ENCODE results near the gene TULP4.
"Not testable (repeated sequence)": the region's sequence is repeated elsewhere in the genome, so short reads cannot be mapped to it uniquely, and the experiment has no call there.

TULP4 gene

GRCh38 chr6:158470023-158470422, 157.8 kb downstream of the TULP4 start:
- not testable (repeated sequence) for DNase-seq (ENCODE audit: low spot score)

DNA sequence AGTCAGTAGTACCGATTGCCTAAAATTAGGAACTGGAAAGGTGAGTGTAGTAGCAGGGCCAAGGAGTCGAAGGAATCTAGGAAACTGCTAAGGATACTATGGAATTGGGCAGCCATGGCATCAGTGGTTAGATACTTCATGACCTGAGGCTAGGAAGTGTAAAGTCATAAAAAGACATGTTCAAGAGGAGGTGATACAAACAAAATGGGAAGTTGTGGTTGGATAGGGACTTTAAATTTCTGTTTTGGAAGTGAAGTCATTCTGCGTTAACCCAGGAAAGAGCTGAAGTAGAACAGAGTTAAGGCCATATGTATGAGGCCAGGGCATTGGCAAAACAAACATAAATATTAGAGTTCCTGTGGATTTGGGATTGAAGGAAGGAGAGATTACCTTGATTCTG, 159.1 kb downstream of the TULP4 start:
- no peak for DNase-seq (ENCODE audit: low spot score)

GRCh38 chr6:158472447-158472846, 160.2 kb downstream of the TULP4 start:
- no peak for DNase-seq (ENCODE audit: low spot score)

- no peak for DNase-seq (ENCODE audit: low spot score)
Measured at GRCh38 chr6:158474961-158475343, 162.7 kb downstream of the TULP4 start.

DNA sequence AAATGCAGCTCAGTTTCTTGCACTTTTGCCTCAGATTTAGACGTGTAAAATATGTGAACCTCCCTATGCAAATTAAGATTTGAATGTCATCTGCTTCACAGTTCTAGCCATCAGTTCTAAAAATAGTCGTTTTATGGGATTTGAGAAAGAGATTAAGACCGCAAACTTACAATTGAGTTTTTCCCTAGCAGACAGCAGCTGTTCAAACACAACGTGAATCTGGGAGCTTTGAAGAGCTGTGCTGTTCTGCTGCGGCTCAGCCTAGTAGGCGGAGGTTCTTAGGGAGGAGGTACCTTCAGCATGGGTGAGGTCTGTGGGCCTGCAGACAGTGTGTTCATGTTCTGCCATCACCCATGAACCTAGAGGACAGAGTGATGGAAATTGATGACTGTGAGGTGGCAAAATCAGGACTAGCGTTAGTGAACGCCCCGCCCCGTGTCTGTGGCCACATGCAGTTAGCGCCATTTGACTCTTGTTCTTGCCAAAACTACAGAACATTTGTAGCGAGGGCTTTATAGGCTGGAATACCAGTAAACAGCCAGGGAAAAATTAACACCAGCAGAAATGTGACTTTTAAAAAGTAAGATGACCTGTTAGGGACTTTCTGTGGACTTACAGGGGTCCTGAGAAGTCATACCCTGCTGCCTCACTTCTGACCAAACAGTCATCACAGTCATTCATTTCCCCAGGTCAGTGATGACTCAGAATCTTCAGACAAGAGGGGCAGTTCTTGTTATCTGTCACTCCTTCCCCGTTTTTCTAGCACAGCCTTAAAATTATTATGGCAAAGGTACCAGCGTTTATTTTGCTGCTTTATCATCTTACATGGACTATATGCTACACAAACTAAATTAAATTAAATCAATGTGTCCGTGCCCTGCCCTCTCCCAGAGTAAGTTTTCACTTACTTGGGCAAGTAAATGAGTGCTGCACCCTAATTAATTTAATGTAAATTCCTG, 163.4 kb downstream of the TULP4 start:
- no peak for DNase-seq (ENCODE audit: low spot score)

DNA sequence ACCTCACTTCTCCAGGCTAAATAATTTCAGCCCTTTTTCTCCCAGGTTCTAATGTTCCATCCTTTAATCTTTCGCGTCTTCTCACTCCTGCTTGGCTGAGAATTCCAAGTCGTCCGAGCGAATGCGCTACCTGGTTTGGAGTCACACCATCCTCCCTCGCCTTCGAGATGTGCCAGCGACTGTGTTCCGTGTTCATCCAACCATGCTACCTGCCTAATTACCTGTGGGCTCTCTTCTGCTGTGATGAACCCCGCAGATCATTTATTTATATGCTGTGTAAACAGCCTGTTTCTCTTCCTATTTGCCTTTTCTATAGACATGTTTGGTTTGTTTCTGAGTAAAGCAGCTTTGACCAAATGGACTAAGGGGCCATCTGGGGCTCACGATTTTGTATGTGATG, 164.1 kb downstream of the TULP4 start:
- DNase-seq (ENCODE audit: low spot score): no peak

DNA sequence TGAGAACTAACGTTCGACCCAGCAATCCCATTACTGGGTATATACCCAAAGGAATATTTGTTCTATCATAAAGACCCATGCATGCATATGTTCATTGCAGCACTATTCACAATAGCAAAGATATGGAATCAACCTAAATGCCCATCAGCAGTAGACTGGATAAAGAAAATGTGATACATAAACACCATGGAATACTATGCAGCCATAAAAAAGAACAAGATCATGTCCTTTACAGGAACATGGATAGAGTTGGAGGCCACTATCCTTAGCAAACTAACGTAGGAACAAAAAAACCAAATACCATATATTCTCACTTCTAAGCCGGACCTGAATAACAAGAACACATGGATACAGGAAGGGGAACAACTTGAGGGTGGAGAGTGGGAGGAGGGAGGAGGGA, 165.5 kb downstream of the TULP4 start:
- not testable (repeated sequence) for DNase-seq (ENCODE audit: low spot score)

DNA sequence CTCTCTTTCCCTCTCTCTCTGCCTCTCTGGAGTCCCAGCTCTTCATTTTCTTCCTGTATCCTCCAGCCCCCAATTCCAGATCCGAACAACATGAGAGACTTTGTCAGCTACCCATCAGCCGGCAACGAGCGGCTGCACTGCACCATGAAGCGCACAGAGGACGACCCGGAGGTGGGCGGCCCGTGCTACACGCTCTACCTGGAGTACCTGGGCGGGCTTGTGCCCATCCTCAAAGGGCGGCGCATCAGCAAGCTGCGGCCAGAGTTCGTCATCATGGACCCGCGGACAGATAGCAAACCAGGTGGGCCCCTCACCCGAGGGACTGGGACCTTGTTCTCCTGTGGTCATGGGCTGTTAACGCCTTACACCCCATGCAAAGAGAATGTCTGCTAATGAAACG, 168.7 kb downstream of the TULP4 start:
- no peak for DNase-seq (ENCODE audit: low spot score)

- no peak for DNase-seq (ENCODE audit: low spot score)
Measured at GRCh38 chr6:158481690-158482473, 169.6 kb downstream of the TULP4 start.

GRCh38 chr6:158485431-158485830, 173.2 kb downstream of the TULP4 start:
- DNase-seq (ENCODE audit: low spot score): no peak

DNA sequence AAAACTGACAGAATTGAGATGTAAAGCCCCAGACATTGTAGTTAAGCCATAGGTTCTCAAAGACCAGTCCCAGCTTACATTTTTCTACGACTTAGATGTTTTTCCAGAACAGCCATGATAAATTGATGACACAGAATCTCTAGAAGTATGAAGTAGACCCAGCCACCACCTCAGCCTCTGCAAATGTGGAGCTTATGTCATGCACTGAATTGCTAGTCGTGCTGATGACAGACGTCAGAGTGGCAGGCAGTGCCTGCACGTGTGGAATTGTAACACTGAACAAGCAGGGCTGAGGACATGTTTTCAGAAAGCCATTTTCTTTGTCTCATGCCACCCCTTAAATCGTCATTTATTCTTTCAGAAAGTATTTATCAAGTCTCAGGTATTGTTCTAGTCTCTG, 175.2 kb downstream of the TULP4 start:
- peak; percentile 9 for DNase-seq (ENCODE audit: low spot score)

GRCh38 chr6:158488065-158488464, 175.8 kb downstream of the TULP4 start:
- peak; percentile 93 for DNase-seq (ENCODE audit: low spot score)

DNA sequence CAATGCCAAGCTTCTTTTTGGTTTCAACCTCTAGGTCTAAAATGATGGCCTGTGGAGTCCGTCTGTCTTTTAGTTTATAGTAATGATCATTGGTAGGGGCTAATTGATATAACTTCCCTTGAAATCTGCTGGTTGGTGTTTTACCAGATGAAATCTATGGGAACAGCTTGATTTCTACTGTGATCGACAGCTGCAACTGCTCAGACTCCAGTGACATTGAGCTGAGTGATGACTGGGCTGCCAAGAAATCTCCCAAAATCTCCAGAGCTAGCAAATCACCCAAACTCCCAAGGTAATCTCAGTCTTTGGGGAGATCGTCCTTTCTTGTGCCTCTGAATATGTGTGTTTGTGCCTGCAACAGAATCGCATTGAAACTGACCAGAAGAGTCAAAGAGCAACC, 177.2 kb downstream of the TULP4 start:
- no peak for DNase-seq (ENCODE audit: low spot score)

GRCh38 chr6:158492881-158493280, 180.6 kb downstream of the TULP4 start:
- DNase-seq (ENCODE audit: low spot score): no peak

- DNase-seq (ENCODE audit: low spot score): no peak
Measured at GRCh38 chr6:158496700-158497099, 184.4 kb downstream of the TULP4 start.

DNA sequence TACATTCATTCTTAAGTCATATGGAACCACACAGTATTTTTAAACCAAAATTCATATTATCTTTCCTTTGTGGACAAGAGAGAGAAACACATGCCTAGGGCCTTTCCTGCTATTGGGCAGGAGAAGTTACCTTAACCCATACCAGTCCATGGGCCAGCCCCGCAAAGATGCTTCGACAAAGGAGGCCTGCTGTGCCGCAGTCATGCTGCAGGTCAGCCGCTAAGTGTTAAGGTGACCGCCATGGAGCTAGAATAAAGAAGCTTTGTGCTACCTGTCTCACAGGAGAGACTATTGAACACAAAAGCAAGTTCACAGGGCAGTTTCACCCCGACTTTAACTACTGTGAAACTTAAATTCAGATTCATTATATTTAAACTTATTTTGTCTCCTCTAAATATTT, 185.4 kb downstream of the TULP4 start:
- no peak for DNase-seq (ENCODE audit: low spot score)

DNA sequence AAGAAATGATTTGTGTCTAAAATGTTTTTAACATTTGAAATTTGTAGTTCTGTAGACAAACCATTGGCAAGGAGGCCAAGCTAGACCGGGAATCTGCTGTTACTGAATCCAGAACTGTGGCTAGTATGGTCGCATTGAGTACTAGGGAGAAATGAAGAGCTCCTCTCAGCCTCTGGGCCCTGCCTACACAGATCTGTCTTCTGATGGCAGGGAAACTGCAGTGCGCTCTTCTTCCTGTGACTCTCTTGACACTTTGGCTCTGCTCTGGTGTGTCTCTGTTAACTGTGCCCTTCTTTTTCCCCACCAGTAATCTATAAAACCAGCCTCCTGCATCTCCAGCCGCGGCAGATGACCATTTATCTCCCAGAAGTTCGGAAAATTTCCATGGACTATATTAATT, 186.1 kb downstream of the TULP4 start:
- no peak for DNase-seq (ENCODE audit: low spot score)

DNA sequence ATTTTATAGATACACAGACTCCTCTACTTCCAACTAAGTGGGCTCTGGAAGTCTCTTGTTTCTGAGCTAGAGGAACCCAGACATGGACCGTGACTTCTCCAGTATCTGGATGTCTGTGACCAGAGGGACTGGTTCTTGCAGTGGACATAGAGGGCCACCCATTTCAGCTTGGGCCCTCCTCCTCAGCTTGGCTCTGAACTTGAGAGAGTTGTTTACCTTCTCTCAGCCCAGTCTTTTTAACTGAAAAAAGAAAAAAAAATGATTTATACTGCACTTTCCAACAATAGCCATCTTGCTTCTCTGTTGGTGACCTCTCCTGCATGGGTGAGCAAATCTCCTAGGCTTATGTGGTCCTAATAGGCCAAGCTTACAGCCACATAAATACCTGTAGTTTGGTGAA, 187.3 kb downstream of the TULP4 start:
- DNase-seq (ENCODE audit: low spot score): no peak

GRCh38 chr6:158500016-158500735, 187.9 kb downstream of the TULP4 start:
- DNase-seq (ENCODE audit: low spot score): no peak

- no peak for DNase-seq (ENCODE audit: low spot score)
Measured at GRCh38 chr6:158501360-158502262, 189.3 kb downstream of the TULP4 start.

DNA sequence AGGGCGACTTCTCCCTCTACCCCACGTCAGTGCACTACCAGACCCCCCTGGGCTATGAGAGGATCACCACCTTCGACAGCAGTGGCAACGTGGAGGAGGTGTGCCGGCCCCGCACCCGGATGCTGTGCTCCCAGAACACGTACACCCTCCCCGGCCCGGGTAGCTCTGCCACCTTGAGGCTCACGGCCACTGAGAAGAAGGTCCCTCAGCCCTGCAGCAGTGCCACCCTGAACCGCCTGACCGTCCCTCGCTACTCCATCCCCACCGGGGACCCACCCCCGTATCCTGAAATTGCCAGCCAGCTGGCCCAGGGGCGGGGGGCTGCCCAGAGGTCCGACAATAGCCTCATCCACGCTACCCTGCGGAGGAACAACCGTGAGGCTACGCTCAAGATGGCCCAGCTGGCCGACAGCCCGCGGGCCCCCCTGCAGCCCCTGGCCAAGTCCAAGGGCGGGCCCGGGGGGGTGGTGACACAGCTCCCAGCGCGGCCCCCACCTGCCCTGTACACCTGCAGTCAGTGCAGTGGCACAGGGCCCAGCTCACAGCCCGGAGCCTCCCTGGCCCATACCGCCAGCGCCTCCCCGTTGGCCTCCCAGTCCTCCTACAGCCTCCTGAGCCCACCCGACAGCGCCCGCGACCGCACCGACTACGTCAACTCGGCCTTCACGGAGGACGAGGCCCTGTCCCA, 190.1 kb downstream of the TULP4 start:
- no peak for DNase-seq (ENCODE audit: low spot score)

Measured in RKO (cell line).